Nephron progenitor cell (in vitro differentiated cells): ENCODE measurements around the gene KCNMB1.

Source experiments
- DNase-seq: peaks from one replicate; pipeline ENCODE4 v3.0.0; 2021
- H3K27ac Mint-ChIP-seq: 2 replicates; pipeline ENCODE4 v1.8.0; 2021; ENCODE audit warnings: mild to moderate bottlenecking, moderate library complexity, mixed read lengths
- H3K27me3 Mint-ChIP-seq: 2 replicates; pipeline ENCODE4 v1.8.0; 2021; ENCODE audit warnings: mild to moderate bottlenecking, low read depth, mixed read lengths; ENCODE audit not compliant: poor library complexity
- H3K36me3 Mint-ChIP-seq: 2 replicates; pipeline ENCODE4 v1.8.0; 2021; ENCODE audit warnings: low read depth, mixed read lengths
- H3K4me1 Mint-ChIP-seq: 2 replicates; pipeline ENCODE4 v1.8.0; 2021; ENCODE audit warnings: mixed read lengths
- H3K4me3 Mint-ChIP-seq: 2 replicates; pipeline ENCODE4 v1.8.0; 2021; ENCODE audit warnings: mild to moderate bottlenecking, moderate library complexity, mixed read lengths
- H3K9me3 Mint-ChIP-seq: 2 replicates; pipeline ENCODE4 v1.8.0; 2021; ENCODE audit warnings: mild to moderate bottlenecking, moderate library complexity, mixed read lengths
- TF ChIP-seq, protein P1 (sequence below): fragments of 200-600 bp; sonication (generic); IDR thresholded peaks from 2 replicates; pipeline ENCODE4 v1.5.0; 2021; ENCODE audit warnings: antibody characterized with exemption

Gene KCNMB1

DNA sequence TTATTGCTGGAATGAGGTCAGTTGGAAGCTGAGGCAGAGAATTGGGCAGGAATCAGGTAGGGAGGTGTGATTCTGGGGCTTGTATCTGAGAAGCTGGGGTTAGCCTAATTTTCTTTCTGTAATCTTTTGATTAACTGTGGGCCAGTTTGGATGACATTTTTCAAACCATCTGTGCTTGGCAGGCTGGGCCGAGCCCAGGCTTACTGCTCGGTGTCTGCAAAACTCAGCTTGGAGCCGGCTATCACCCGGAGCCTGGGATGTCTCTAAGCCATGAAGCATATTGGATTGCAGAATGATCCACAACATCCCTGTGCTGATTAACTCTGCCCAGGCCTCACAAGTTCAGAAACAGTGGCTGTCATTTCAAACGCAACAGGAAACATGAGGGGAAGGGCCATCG is 26.5 kb downstream of the KCNMB1 start:
- no peak overlapping the region for H3K27ac Mint-ChIP-seq
- no peak overlapping the region for H3K4me3 Mint-ChIP-seq
- H3K9me3 Mint-ChIP-seq, result no peaks in the 10 kb centered on the region
- H3K27me3 Mint-ChIP-seq, result peaks cover 3% of the 10 kb centered on the region
- no peak for DNase-seq
- H3K36me3 Mint-ChIP-seq, result no peaks in the 10 kb centered on the region
- peaks cover 55% of the 10 kb centered on the region for H3K4me1 Mint-ChIP-seq
- TF ChIP-seq, protein P1, sequence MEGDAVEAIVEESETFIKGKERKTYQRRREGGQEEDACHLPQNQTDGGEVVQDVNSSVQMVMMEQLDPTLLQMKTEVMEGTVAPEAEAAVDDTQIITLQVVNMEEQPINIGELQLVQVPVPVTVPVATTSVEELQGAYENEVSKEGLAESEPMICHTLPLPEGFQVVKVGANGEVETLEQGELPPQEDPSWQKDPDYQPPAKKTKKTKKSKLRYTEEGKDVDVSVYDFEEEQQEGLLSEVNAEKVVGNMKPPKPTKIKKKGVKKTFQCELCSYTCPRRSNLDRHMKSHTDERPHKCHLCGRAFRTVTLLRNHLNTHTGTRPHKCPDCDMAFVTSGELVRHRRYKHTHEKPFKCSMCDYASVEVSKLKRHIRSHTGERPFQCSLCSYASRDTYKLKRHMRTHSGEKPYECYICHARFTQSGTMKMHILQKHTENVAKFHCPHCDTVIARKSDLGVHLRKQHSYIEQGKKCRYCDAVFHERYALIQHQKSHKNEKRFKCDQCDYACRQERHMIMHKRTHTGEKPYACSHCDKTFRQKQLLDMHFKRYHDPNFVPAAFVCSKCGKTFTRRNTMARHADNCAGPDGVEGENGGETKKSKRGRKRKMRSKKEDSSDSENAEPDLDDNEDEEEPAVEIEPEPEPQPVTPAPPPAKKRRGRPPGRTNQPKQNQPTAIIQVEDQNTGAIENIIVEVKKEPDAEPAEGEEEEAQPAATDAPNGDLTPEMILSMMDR, result no peak

GRCh38 chr5:170362102-170362501 is 27.1 kb downstream of the KCNMB1 start:
- Mint-ChIP-seq H3K27me3 (peaks cover 3% of the 10 kb centered on the region), H3K4me1 (peaks cover 55% of the 10 kb centered on the region), H3K36me3 (no peaks in the 10 kb centered on the region), H3K27ac (no peak overlapping the region), H3K9me3 (no peaks in the 10 kb centered on the region), H3K4me3 (no peak overlapping the region)
- no peak for DNase-seq
- TF ChIP-seq, protein P1, result no peak

- Mint-ChIP-seq H3K36me3 (no peaks in the 10 kb centered on the region), H3K9me3 (no peaks in the 10 kb centered on the region), H3K27ac (no peak overlapping the region), H3K4me3 (no peak overlapping the region), H3K27me3 (peaks cover 3% of the 10 kb centered on the region), H3K4me1 (peaks cover 54% of the 10 kb centered on the region)
- no peak for DNase-seq
- TF ChIP-seq, protein P1, result no peak
These were observed 27.6 kb downstream of the KCNMB1 start for GRCh38 chr5:170361616-170362015.

DNA sequence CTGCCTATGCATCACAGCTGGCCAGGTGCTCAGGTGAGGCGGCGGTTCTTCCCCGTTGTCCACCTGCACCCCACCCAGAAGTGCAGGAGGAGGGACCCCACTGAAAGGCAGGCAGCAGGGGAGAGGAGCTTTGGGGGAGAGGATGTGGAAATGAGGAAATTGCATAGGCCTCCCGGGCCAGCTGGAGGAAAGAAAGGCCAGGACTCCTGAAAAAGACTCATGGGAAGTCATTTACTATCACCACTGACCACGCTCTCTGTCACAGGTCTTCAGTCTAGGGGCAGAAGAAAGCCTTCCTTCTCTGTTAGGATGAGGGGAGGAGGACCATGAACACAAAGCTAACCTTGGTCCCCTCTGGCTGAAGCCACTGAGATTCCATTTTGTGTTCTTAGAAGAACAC is 28.1 kb downstream of the KCNMB1 start:
- Mint-ChIP-seq H3K9me3 (no peaks in the 10 kb centered on the region), H3K27me3 (peaks cover 5% of the 10 kb centered on the region), H3K4me1 (peaks cover 54% of the 10 kb centered on the region), H3K27ac (no peak overlapping the region), H3K36me3 (no peaks in the 10 kb centered on the region), H3K4me3 (no peak overlapping the region)
- no peak for DNase-seq
- TF ChIP-seq, protein P1, result no peak

DNA sequence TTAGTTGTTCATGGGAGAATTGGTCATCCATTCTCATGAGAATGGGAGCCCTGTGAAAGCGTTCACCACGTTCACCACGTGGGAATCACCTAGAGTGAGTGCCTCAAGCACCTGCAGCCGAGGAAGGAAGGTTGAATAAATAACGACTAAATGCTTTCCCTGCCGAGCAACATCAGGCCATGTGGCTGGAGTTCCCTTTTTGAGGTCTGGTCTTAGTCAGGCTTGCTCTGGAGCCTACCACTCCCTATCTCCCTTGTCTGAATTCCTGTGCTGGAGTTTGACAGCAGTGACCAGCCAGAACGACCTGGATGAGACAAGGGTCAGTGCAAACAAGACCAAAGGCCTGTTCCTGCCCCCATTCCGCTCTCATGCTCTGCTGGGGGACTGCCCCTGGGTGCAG is 28.5 kb downstream of the KCNMB1 start:
- no peak overlapping the region for H3K4me3 Mint-ChIP-seq
- H3K9me3 Mint-ChIP-seq, result no peaks in the 10 kb centered on the region
- no peaks in the 10 kb centered on the region for H3K36me3 Mint-ChIP-seq
- peaks cover 54% of the 10 kb centered on the region for H3K4me1 Mint-ChIP-seq
- DNase-seq, result no peak
- H3K27me3 Mint-ChIP-seq, result peaks cover 6% of the 10 kb centered on the region
- TF ChIP-seq, protein P1, result no peak
- no peak overlapping the region for H3K27ac Mint-ChIP-seq

DNA sequence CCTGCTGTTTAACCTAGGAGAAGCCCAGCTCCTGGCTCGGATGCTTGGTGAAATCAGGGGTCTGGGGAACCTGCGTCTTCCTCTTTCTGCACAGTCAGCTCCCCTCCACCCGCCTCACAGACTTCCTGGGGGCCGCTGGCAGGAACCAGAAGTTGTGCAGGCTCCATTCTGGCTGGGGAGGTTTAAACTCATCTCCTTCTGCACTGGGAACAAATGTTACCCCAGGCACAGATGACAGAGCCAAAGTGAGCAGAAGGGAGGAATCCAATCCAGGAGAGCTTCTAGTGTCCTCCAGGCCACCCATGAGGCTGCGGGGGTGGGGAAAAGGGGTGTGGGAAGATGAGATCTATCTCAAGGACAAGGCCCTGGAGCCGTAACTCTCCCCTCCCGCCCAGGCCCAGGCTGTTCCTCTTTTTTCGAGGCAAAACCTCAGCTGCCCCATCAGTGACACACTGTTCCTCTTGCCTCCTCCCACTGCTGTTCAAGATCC is 31.2 kb downstream of the KCNMB1 start:
- no peak overlapping the region for H3K27ac Mint-ChIP-seq
- peak; percentile 28 for DNase-seq
- peaks cover 3% of the 10 kb centered on the region for H3K9me3 Mint-ChIP-seq
- TF ChIP-seq, protein P1, result no peak
- peaks cover 25% of the 10 kb centered on the region for H3K27me3 Mint-ChIP-seq
- no peak overlapping the region for H3K4me3 Mint-ChIP-seq
- no peaks in the 10 kb centered on the region for H3K36me3 Mint-ChIP-seq
- H3K4me1 Mint-ChIP-seq, result peaks cover 77% of the 10 kb centered on the region
